ENCODE measurements around the gene AIPL1.

GRCh38 chr17:6461246-6461645 lies 26.3 kb upstream of the AIPL1 start:
- TF ChIP-seq POLR2AphosphoS5 (IDR thresholded peaks at IDR 0.05; ENCODE audit: low read depth, low read length) = no peak
- TF ChIP-seq FOXP2 (optimal IDR thresholded peaks at IDR 0.05; ENCODE audit: borderline replicate concordance, extremely low read depth, extremely low read length, insufficient read depth) = no peak
- TF ChIP-seq, protein P1, sequence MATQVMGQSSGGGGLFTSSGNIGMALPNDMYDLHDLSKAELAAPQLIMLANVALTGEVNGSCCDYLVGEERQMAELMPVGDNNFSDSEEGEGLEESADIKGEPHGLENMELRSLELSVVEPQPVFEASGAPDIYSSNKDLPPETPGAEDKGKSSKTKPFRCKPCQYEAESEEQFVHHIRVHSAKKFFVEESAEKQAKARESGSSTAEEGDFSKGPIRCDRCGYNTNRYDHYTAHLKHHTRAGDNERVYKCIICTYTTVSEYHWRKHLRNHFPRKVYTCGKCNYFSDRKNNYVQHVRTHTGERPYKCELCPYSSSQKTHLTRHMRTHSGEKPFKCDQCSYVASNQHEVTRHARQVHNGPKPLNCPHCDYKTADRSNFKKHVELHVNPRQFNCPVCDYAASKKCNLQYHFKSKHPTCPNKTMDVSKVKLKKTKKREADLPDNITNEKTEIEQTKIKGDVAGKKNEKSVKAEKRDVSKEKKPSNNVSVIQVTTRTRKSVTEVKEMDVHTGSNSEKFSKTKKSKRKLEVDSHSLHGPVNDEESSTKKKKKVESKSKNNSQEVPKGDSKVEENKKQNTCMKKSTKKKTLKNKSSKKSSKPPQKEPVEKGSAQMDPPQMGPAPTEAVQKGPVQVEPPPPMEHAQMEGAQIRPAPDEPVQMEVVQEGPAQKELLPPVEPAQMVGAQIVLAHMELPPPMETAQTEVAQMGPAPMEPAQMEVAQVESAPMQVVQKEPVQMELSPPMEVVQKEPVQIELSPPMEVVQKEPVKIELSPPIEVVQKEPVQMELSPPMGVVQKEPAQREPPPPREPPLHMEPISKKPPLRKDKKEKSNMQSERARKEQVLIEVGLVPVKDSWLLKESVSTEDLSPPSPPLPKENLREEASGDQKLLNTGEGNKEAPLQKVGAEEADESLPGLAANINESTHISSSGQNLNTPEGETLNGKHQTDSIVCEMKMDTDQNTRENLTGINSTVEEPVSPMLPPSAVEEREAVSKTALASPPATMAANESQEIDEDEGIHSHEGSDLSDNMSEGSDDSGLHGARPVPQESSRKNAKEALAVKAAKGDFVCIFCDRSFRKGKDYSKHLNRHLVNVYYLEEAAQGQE (IDR thresholded peaks at IDR 0.05; ENCODE audit: insufficient read depth in 1 of 2, low read depth in 2 of 2, low read length in 2 of 2) = no peak
